NOMO-1 treated with DMSO at 0.1 percent for 48 hours (cell line): ENCODE measurements around the gene COQ8B.
"Not testable (repeated sequence)": the region's sequence is repeated elsewhere in the genome, so short reads cannot be mapped to it uniquely, and the experiment has no call there.

Source experiments
- DNase-seq: peaks from one replicate; lab custom pipeline; 2025; ENCODE audit not compliant: unreplicated experiment; lab: John Stamatoyannopoulos, UW

COQ8B gene

GRCh38 chr19:40668991-40669614, 47.6 kb downstream of the COQ8B start:
- no peak for DNase-seq

- no peak for DNase-seq
Measured at GRCh38 chr19:40667602-40668001, 49.1 kb downstream of the COQ8B start.

DNA sequence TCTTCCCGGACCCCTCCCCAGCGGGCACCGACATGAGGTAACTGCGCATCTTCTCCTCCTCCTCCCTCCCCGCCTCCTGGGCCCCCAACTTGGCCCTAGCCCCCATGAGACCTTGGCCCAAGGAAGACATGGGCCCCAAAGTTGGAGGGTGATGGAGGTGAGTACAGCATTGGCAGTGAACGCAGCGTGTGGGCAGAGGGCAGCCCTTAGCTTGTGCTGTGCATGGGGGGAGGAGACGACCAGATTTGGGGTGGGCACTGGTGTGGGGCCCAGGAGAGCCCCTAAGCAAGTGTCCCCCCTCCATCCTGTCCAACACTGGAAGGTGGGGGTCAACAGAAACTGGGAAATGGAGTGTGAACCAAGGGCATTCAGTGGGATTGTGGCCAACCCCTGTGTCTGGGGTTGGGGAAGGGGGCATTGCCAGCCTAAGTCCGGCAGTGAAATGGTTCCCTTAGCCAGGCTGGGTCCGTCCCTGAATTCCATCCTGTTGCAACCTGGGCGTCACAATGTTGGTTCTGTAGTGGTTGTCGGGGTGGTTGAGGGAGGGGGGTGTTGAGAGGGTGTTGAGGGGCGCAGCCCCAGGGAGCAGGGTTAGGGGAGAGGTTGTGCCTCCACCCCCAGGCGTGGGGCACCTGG, 49.8 kb downstream of the COQ8B start:
- DNase-seq = no peak

DNA sequence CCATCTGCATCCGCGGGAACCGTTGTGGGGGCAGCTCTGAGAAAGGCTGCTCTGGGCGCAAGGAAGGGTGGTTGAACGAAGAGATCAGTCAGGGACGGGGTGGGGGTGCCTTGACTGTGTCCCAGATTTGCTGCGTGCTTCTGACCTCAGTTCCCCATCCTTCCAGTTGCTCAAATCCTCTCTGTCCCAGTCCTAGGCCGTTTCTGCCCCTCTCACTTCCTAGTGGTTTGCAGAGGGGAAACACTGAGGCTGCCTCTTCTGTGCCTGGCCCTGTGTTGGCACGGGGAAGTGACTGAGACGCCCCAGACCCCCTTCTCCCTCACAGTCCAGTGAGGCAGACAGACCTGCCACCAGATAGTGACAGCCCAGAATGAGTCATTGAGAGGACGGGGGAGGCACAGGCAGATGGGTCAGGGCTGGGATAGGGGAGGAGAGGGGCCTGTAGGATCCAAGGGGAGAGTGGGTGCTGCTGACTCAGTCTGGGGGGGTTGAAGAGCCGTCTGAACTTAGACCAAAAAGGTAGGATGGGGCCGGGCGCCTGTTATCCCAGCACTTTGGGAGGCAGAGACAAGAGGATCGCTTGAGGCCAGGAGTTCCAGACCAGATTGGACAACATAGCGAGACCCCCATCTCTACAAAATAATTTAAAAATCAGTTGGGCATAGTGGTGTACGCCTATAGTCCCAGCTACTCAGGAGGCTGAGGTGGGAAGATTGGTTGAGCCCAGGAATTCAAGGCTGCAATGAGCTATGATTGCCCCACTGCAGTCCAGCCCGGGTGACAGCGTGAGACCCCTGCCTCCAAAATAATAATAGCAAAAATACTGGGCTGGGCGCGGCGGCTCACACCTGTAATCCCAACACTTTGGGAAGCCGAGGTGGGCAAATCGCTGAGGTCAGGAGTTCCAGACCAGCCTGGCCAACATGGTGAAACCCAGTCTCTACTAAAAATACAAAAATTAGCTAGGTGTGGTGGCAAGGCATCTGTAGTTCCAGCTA, 52.7 kb downstream of the COQ8B start:
- DNase-seq = no peak

- peak; percentile 68 for DNase-seq
Measured at GRCh38 chr19:40662925-40663694, 53.6 kb downstream of the COQ8B start.

DNA sequence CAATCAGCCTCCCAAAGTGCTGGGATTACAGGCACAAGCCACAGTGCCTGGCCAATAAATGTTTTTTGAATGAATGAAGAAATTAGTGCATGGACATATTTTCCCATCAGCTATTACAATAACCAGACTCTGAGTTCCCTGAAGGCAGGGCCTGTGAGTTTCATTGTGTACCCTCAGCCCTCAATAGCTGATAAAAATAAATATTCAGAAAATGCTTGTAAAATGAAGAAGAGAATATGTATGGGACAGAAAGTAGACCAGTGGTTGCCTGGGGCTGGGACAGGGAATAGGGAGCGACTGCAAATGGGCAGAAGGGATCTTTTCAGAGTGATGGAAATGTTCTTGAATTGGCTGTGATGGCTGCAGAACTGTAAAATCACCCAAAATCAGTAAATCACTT, 55.1 kb downstream of the COQ8B start:
- DNase-seq = no peak

- DNase-seq = no peak
Measured at GRCh38 chr19:40659566-40659965, 57.1 kb downstream of the COQ8B start.

GRCh38 chr19:40659116-40659515, 57.6 kb downstream of the COQ8B start:
- no peak for DNase-seq

DNA sequence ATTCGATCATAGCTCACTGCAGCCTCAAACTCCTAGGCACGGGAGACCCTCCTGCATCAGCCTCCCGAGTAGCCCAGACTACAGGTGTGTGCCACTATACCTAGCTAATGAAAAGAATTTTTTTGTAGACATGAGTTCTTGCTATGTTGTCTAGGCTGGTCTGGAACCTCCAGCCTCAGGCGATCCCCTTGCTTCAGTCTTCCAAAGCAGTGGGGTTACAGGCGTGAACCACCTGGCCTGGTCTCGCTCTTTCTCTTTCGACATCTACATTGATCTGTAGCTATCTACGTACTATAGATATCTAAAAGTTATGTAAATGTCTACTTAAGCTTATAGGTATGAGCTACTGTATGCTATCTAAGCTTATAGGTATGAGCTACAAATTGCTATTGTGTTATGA, 58.7 kb downstream of the COQ8B start:
- no peak for DNase-seq

DNA sequence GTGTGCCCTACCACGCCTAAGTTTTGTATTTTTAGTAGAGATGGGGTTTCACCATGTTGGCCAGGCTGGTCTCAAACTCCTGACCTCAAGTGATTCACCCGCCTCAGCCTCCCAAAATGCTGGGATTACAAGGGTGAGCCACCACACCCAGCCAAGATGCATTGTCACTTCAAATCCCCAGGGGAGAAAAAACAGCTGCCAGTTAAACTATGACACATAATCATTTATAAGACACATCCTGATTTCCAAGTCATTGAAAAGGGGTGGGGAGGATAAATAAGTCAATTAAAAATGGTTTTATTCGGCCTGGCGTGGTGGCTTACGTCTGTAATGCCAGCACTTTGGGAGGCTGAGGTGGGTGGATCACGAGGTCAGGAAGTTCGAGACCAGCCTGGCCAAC, 61.0 kb downstream of the COQ8B start:
- DNase-seq = not testable (repeated sequence)

DNA sequence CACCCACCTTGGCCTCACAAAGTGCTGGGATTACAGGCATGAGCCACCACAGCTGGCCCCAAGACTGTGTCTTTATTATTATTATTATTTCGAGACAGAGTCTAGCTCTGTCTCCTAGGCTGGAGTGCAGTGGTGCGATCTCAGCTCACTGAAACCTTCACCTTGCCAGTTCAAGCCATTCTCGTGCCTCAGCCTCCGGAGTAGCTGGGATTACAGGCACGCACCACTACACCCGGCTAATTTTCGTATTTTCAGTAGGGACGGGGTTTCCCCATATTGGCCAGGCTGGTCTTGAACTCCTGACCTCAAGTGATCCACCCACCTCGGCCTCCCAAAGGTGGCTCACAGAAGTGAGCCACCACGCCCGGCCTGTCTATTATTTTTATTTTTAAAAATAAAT, 64.4 kb downstream of the COQ8B start:
- not testable (repeated sequence) for DNase-seq

- DNase-seq = no peak
Measured at GRCh38 chr19:40650749-40651305, 65.9 kb downstream of the COQ8B start.

- DNase-seq = not testable (repeated sequence)
Measured at GRCh38 chr19:40649903-40650675, 66.6 kb downstream of the COQ8B start.

DNA sequence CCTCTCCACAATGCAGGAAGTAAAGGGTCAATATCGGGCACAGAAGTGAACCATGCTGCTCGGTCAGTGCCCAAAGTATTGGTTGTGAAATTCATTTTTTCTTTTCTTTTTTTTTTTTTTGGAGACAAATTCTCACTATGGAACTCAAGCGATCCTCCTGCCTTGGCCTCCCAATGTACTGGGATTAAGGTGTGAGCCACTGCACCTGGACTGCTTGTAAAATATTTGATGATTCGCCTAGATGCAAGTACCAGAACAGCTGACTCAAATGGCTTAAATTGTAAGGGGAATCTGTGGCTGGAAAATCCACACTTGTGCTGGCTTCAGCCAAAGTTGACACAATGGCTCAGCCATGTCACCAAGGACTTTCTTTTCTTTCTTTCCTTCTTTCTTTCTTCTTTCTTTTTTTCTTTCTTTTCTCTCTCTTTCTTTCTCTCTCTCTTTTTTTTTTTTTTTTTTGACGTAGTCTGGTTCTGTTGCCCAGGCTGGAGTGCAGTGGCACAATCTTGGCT, 69.9 kb downstream of the COQ8B start:
- DNase-seq = no peak

GRCh38 chr19:40642757-40643305, 73.9 kb downstream of the COQ8B start:
- DNase-seq = no peak

DNA sequence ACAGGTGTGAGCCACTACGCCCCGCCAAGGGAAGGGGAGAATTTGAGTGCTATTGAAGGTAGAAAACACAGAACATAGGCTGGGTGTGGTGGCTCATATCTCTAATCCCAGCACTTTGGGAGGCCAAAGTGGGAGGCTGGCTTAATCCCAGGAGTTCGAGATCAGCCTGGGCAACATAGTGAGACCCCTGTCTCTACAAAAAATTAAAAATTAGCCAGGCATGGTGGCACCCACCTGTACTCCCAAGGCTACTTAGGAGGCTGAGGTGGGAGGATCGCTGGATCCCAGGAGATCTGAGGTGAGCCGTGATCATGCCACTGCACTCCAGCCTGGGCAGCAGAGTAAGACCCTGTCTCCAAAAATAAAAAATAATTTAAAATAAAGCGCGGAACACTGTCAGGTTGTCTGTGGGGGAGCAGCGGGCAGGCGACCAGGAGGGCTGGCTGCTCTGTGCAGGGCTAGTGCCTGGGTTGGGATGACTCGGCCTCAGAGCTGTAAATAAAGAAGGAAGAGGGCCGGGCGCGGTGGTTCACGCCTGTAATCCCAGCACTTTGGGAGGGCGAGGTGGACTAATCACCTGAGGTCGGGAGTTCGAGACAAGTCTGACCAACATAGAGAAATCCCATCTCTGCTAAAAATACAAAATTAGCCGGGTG, 74.5 kb downstream of the COQ8B start:
- DNase-seq = no peak
